HepG2 (cell line): ENCODE data around the gene MYADML2. TPM values are rescaled to one million over a fixed set of nuclear protein-coding genes. Genes with fewer than 3 reads are reported as not detected.

ENCODE experiments used
- FOXA1 ChIP-seq, 2 experiments: fragments of 450-650 bp in 1 of 2; sonication (generic) in 1 of 2; formaldehyde crosslinking in 1 of 2; IDR thresholded peaks; 2 replicates each; pipeline versions ENCODE4 v1.4.0 to v1.6.1; 2016 to 2020; ENCODE audit warnings: missing genetic modification reagents in 1 of 2
- HES4 ChIP-seq: sonication (generic); formaldehyde crosslinking; IDR thresholded peaks from 2 replicates; pipeline ENCODE4 v1.9.0; 2021; ENCODE audit warnings: mild to moderate bottlenecking, missing genetic modification reagents, borderline replicate concordance
- HOXA3 ChIP-seq: sonication (generic); formaldehyde crosslinking; IDR thresholded peaks from 2 replicates; pipeline ENCODE4 v1.5.0; 2020; ENCODE audit warnings: missing genetic modification reagents
- HOXD1 ChIP-seq: sonication (generic); formaldehyde crosslinking; IDR thresholded peaks from 2 replicates; pipeline ENCODE4 v1.5.0; 2020; ENCODE audit warnings: missing genetic modification reagents
- REPIN1 ChIP-seq: sonication (generic); formaldehyde crosslinking; IDR thresholded peaks from 2 replicates; pipeline ENCODE4 v1.8.0; 2022; ENCODE audit warnings: missing genetic modification reagents, low read depth, mild to moderate bottlenecking, borderline replicate concordance
- REXO4 ChIP-seq: sonication (generic); formaldehyde crosslinking; IDR thresholded peaks from 2 replicates; pipeline ENCODE4 v1.8.0; 2022; ENCODE audit warnings: missing genetic modification reagents, mild to moderate bottlenecking, borderline replicate concordance
- ZNF446 ChIP-seq: sonication (generic); formaldehyde crosslinking; IDR thresholded peaks from 2 replicates; pipeline ENCODE4 v1.5.0; 2020; ENCODE audit warnings: mild to moderate bottlenecking, missing genetic modification reagents
- ZNF670 ChIP-seq: sonication (generic); formaldehyde crosslinking; IDR thresholded peaks from 2 replicates; pipeline ENCODE4 v1.8.0; 2022; ENCODE audit warnings: mild to moderate bottlenecking, missing genetic modification reagents, borderline replicate concordance
- ZSCAN29 ChIP-seq: sonication (generic); formaldehyde crosslinking; conservative IDR thresholded peaks from 2 replicates; pipeline ENCODE4 v1.4.0; 2020; ENCODE audit warnings: mild to moderate bottlenecking, missing genetic modification reagents
- ZSCAN30 ChIP-seq: sonication (generic); formaldehyde crosslinking; IDR thresholded peaks from 2 replicates; pipeline ENCODE4 v1.5.0; 2020; ENCODE audit warnings: mild to moderate bottlenecking, missing genetic modification reagents
- polyA plus RNA-seq, 8 experiments: library from polyadenylated mRNA; depleted of rRNA in 3 of 8; stranded (reverse) in 7 of 8; unstranded in 1 of 8; fragments of >200 nt; fragmentation: Illumina TruSeq in 4 of 8; extraction: Trizol in 4 of 8; gene quantifications; 2 replicates each; pipeline versions ENCODE4 v1.2.1 to v1.2.3, GENCODE V29; 2011 to 2016; ENCODE audit warnings: low read depth in 4 of 8, missing spikeins in 1 of 8, mixed read lengths in 1 of 8; ENCODE audit not compliant: insufficient read depth in 1 of 8
- total RNA-seq, 5 experiments: library from RNA; depleted of rRNA; stranded (reverse); fragments of >200 nt; fragmentation: Illumina TruSeq; extraction: Trizol; gene quantifications; 2 replicates each; pipeline ENCODE4 v1.2.3, GENCODE V29; 2016; ENCODE audit warnings: low read depth in 1 of 5
- TF ChIP-seq, protein P1 (sequence below), 2 experiments: sonication (generic) in 1 of 2; formaldehyde crosslinking in 1 of 2; IDR thresholded peaks; 2 replicates each; pipeline versions ENCODE4 v1.4.0 to v1.6.1; 2016 to 2020; ENCODE audit warnings: borderline replicate concordance in 1 of 2, low read depth in 1 of 2, mild to moderate bottlenecking in 1 of 2, missing genetic modification reagents in 1 of 2
- TF ChIP-seq, protein P2 (sequence below): sonication (generic); formaldehyde crosslinking; IDR thresholded peaks from 2 replicates; pipeline ENCODE4 v1.8.0; 2022; ENCODE audit warnings: mild to moderate bottlenecking, missing genetic modification reagents, moderate library complexity
- TF ChIP-seq, protein P3 (sequence below): sonication (generic); formaldehyde crosslinking; IDR thresholded peaks from 2 replicates; pipeline ENCODE4 v1.4.0; 2020; ENCODE audit warnings: missing genetic modification reagents
- TF ChIP-seq, protein P4 (sequence below): IDR thresholded peaks from 2 replicates; pipeline ENCODE4 v1.6.1; 2012; ENCODE audit warnings: low read length, improper control_type of control experiment

The MYADML2 gene
- total and polyA plus RNA-seq, 2 of the 13 experiments (the other 11 are each of a cell fraction or from before 2014, with no cell fraction given) = not detected

DNA sequence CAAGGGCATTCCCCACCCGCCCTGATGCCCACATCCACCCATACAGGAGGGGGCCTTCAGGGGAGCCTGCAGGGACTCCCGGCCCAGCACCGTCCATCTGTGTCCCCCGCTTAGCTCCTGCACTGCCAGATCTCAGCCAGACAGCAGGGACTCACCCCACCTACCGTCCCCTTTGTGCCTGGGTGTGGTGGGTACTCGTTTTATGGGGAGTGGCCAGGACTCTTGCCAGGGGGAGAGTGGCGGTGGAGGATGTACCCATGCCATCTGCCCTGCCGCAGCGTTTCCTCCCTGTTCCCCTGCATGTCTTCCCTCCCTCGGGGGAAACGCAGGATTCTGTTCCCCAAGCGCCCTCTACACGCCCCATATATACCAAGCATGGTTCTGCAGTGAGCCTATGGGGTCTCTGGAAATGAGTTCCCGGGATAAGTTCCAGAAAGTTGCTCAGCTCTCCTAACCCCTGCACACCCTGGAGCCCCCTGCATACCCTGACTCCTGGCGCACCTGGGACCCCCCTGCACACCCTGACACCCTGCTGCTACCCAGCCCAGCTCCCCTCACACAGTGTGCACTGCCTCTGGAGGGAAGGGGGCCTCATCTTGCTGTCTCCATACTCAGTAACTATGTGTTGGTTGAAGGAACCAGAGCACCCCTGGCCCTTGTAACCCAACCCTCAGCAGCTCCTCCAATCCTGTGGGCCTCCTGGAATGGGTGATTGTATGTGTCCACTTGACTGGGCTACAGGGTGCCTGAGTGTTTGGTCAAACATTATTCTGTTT lies 15.3 kb downstream of the MYADML2 start (continued):
- TF ChIP-seq, protein P1, sequence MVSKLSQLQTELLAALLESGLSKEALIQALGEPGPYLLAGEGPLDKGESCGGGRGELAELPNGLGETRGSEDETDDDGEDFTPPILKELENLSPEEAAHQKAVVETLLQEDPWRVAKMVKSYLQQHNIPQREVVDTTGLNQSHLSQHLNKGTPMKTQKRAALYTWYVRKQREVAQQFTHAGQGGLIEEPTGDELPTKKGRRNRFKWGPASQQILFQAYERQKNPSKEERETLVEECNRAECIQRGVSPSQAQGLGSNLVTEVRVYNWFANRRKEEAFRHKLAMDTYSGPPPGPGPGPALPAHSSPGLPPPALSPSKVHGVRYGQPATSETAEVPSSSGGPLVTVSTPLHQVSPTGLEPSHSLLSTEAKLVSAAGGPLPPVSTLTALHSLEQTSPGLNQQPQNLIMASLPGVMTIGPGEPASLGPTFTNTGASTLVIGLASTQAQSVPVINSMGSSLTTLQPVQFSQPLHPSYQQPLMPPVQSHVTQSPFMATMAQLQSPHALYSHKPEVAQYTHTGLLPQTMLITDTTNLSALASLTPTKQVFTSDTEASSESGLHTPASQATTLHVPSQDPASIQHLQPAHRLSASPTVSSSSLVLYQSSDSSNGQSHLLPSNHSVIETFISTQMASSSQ (IDR thresholded peaks at IDR 0.05; ENCODE audit: low read depth) = no peak
- TF ChIP-seq, protein P1 (CRISPR knock-in tag; IDR thresholded peaks at IDR 0.05; ENCODE audit: borderline replicate concordance) = no peak
- no peak for TF ChIP-seq REXO4 (CRISPR knock-in tag)
- no peak for TF ChIP-seq ZNF670 (CRISPR knock-in tag)
- 0 out of 2 replicates have a peak, but pooled peaks have one; percentile 45 for TF ChIP-seq ZSCAN30
- no peak for TF ChIP-seq HES4 (CRISPR knock-in tag)
- TF ChIP-seq ZSCAN29 (CRISPR knock-in tag) = 0 out of 2 replicates have a peak, but pooled peaks have one; percentile 30
- TF ChIP-seq, protein P2, sequence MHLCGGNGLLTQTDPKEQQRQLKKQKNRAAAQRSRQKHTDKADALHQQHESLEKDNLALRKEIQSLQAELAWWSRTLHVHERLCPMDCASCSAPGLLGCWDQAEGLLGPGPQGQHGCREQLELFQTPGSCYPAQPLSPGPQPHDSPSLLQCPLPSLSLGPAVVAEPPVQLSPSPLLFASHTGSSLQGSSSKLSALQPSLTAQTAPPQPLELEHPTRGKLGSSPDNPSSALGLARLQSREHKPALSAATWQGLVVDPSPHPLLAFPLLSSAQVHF = no peak
- TF ChIP-seq REPIN1 (CRISPR knock-in tag) = 0 out of 2 replicates have a peak, but pooled peaks have one; percentile 9
- TF ChIP-seq HOXD1 (CRISPR knock-in tag) = no peak; the same call in 1 of the 2 replicates
- TF ChIP-seq FOXA1 (IDR thresholded peaks at IDR 0.05) = no peak
- no peak for TF ChIP-seq FOXA1 (CRISPR knock-in tag; IDR thresholded peaks at IDR 0.05)
- TF ChIP-seq ZNF446 = no peak
- TF ChIP-seq, protein P3, sequence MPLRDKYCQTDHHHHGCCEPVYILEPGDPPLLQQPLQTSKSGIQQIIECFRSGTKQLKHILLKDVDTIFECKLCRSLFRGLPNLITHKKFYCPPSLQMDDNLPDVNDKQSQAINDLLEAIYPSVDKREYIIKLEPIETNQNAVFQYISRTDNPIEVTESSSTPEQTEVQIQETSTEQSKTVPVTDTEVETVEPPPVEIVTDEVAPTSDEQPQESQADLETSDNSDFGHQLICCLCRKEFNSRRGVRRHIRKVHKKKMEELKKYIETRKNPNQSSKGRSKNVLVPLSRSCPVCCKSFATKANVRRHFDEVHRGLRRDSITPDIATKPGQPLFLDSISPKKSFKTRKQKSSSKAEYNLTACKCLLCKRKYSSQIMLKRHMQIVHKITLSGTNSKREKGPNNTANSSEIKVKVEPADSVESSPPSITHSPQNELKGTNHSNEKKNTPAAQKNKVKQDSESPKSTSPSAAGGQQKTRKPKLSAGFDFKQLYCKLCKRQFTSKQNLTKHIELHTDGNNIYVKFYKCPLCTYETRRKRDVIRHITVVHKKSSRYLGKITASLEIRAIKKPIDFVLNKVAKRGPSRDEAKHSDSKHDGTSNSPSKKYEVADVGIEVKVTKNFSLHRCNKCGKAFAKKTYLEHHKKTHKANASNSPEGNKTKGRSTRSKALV (CRISPR knock-in tag) = no peak
- no peak for TF ChIP-seq HOXA3 (CRISPR knock-in tag)
- TF ChIP-seq, protein P4, sequence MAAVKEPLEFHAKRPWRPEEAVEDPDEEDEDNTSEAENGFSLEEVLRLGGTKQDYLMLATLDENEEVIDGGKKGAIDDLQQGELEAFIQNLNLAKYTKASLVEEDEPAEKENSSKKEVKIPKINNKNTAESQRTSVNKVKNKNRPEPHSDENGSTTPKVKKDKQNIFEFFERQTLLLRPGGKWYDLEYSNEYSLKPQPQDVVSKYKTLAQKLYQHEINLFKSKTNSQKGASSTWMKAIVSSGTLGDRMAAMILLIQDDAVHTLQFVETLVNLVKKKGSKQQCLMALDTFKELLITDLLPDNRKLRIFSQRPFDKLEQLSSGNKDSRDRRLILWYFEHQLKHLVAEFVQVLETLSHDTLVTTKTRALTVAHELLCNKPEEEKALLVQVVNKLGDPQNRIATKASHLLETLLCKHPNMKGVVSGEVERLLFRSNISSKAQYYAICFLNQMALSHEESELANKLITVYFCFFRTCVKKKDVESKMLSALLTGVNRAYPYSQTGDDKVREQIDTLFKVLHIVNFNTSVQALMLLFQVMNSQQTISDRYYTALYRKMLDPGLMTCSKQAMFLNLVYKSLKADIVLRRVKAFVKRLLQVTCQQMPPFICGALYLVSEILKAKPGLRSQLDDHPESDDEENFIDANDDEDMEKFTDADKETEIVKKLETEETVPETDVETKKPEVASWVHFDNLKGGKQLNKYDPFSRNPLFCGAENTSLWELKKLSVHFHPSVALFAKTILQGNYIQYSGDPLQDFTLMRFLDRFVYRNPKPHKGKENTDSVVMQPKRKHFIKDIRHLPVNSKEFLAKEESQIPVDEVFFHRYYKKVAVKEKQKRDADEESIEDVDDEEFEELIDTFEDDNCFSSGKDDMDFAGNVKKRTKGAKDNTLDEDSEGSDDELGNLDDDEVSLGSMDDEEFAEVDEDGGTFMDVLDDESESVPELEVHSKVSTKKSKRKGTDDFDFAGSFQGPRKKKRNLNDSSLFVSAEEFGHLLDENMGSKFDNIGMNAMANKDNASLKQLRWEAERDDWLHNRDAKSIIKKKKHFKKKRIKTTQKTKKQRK = no peak
